Activated CD4-positive, alpha-beta memory T cell treated with anti-CD3 and anti-CD28 coated beads, Interleukin-2, amount 10 ng/mL, durations not matched to agents 7 days and 5 days (primary cell): ENCODE results near the gene FAM50A. TPM values are rescaled to one million over a fixed set of nuclear protein-coding genes. Genes with fewer than 3 reads are reported as not detected.

Source experiments
- CTCF ChIA-PET: fragments of 350-600 bp; sonication (Branson Sonifier 250); formaldehyde crosslinking; loops from one replicate; lab custom pipeline; 2021; ENCODE audit warnings: antibody characterized with exemption, inconsistent platforms; lab: Charles Lee
- POLR2A ChIA-PET: fragments of 350-600 bp; sonication (Branson Sonifier 250); formaldehyde crosslinking; loops from one replicate; lab custom pipeline; 2021; ENCODE audit warnings: antibody characterized with exemption; lab: Charles Lee
- DNase-seq: peaks from one replicate; pipeline ENCODE4 v3.0.0-alpha.2; 2020
- H3K27ac Mint-ChIP-seq: one replicate; pipeline ENCODE4 v1.8.0; 2021; ENCODE audit warnings: mild to moderate bottlenecking, mixed read lengths
- H3K27me3 Mint-ChIP-seq: one replicate; pipeline ENCODE4 v1.8.0; 2021; ENCODE audit warnings: mixed read lengths
- H3K36me3 Mint-ChIP-seq: one replicate; pipeline ENCODE4 v1.8.0; 2021; ENCODE audit warnings: low read depth, mixed read lengths
- H3K4me1 Mint-ChIP-seq: one replicate; pipeline ENCODE4 v1.8.0; 2021; ENCODE audit warnings: mixed read lengths
- H3K4me3 Mint-ChIP-seq: one replicate; pipeline ENCODE4 v1.8.0; 2021; ENCODE audit warnings: mild to moderate bottlenecking, mixed read lengths
- H3K9me3 Mint-ChIP-seq: one replicate; pipeline ENCODE4 v1.8.0; 2021; ENCODE audit warnings: mixed read lengths
- total RNA-seq, 2 experiments: library from RNA; stranded (reverse); gene quantifications; one replicate each; pipeline ENCODE4 v1.2.3, GENCODE V29; 2021

The FAM50A gene
- total RNA-seq, 2 experiments from 2014 or later: 62.4 to 65.4 TPM

- no peaks in the 10 kb centered on the region for H3K27me3 Mint-ChIP-seq
- ChIA-PET CTCF (no interaction called here), POLR2A (no interaction called here)
- peaks cover 13% of the 10 kb centered on the region for H3K36me3 Mint-ChIP-seq
- no peak for DNase-seq
- peaks cover 4% of the 10 kb centered on the region for H3K4me1 Mint-ChIP-seq
- H3K9me3 Mint-ChIP-seq: no peaks in the 10 kb centered on the region
- H3K27ac Mint-ChIP-seq: no peak overlapping the region
- H3K4me3 Mint-ChIP-seq: no peak overlapping the region
Observed at GRCh38 chrX:154464806-154465365, 20.9 kb downstream of the FAM50A start.

DNA sequence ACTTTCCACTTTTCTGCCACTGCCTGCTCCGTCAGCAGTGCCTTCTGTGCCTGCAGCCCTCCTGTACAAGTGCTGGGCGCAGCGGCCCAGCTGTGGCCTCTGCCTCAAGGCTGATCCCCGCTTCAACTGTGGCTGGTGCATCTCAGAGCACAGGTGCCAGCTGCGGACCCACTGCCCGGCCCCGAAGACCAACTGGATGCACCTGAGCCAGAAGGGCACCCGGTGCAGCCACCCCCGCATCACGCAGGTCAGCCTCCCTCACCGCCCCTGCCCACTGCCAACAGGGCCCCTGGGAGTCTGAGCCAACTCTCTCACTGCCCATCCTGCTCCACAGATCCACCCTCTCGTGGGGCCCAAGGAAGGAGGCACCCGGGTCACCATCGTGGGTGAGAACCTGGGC lies 21.7 kb downstream of the FAM50A start:
- Mint-ChIP-seq H3K36me3 (peaks cover 13% of the 10 kb centered on the region), H3K27me3 (no peaks in the 10 kb centered on the region), H3K4me3 (no peak overlapping the region), H3K9me3 (no peaks in the 10 kb centered on the region), H3K27ac (no peak overlapping the region), H3K4me1 (no peaks in the 10 kb centered on the region)
- CTCF ChIA-PET: no interaction called here
- DNase-seq: no peak
- POLR2A ChIA-PET: no interaction called here

- Mint-ChIP-seq H3K4me3 (no peak overlapping the region), H3K9me3 (no peaks in the 10 kb centered on the region), H3K36me3 (peaks cover 13% of the 10 kb centered on the region), H3K4me1 (no peaks in the 10 kb centered on the region), H3K27ac (no peak overlapping the region), H3K27me3 (no peaks in the 10 kb centered on the region)
- no peak for DNase-seq
- ChIA-PET POLR2A (no interaction called here), CTCF (no interaction called here)
Observed at GRCh38 chrX:154466036-154466435, 22.1 kb downstream of the FAM50A start.

DNA sequence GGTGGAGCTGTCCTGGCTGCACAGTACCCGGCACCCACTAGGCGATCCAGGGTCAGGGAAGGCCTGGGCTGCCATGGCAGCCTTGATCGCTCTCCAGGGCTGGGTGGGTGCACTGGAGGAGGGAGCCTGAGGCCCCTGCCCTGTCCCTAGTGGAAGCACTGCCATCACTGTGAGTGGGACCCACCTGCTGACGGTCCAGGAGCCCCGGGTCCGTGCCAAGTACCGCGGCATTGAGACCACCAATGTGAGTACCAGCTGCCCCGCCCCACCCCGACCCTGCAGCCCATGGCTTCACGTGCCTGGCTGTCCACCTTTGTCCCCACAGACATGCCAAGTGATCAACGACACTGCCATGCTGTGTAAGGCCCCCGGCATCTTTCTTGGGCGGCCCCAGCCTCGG lies 23.0 kb downstream of the FAM50A start:
- Mint-ChIP-seq H3K4me1 (no peaks in the 10 kb centered on the region), H3K4me3 (no peak overlapping the region)
- POLR2A ChIA-PET: no interaction called here

GRCh38 chrX:154467556-154467955 lies 23.6 kb downstream of the FAM50A start:
- no peaks in the 10 kb centered on the region for H3K9me3 Mint-ChIP-seq

More for the DNA sequence above, 23.0 kb downstream of the FAM50A start:
- no peaks in the 10 kb centered on the region for H3K9me3 Mint-ChIP-seq
- peaks cover 17% of the 10 kb centered on the region for H3K36me3 Mint-ChIP-seq
- DNase-seq: no peak
- CTCF ChIA-PET: no interaction called here
- no peak overlapping the region for H3K27ac Mint-ChIP-seq
- no peaks in the 10 kb centered on the region for H3K27me3 Mint-ChIP-seq

GRCh38 chrX:154468217-154468616 lies 24.3 kb downstream of the FAM50A start:
- Mint-ChIP-seq H3K4me3 (no peak overlapping the region), H3K4me1 (no peaks in the 10 kb centered on the region), H3K27me3 (no peaks in the 10 kb centered on the region), H3K36me3 (peaks cover 11% of the 10 kb centered on the region), H3K27ac (no peak overlapping the region), H3K9me3 (no peaks in the 10 kb centered on the region)
- DNase-seq: no peak
- ChIA-PET POLR2A (interaction anchor here (1.3 kb wide), 1 partner anchor 9 kb away, joined by 4 read pairs; no protein-coding TSS in a partner anchor), CTCF (no interaction called here)

More at GRCh38 chrX:154467556-154467955, 23.6 kb downstream of the FAM50A start:
- POLR2A ChIA-PET: interaction anchor here (1.3 kb wide), 1 partner anchor 9 kb away, joined by 4 read pairs; no protein-coding TSS in a partner anchor
- Mint-ChIP-seq H3K4me1 (no peaks in the 10 kb centered on the region), H3K27me3 (no peaks in the 10 kb centered on the region), H3K4me3 (no peak overlapping the region), H3K27ac (no peak overlapping the region), H3K36me3 (peaks cover 17% of the 10 kb centered on the region)
- CTCF ChIA-PET: no interaction called here
- DNase-seq: no peak

DNA sequence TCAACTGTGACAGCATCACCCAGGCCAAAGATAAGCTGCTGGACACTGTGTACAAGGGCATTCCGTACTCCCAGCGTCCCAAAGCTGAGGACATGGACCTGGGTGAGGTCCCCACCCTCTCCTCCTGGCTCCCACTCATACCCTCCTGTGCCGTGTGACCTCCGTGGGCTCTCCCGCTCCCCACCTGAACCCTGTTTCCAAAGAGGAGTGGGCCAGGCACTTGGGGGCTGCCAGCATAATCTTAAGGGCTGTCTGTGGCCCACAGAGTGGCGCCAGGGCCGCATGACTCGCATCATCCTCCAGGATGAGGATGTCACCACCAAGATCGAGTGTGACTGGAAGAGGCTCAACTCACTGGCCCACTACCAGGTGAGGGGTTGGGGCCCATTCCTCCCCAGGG lies 25.2 kb downstream of the FAM50A start:
- peaks cover 11% of the 10 kb centered on the region for H3K36me3 Mint-ChIP-seq
- H3K4me1 Mint-ChIP-seq: no peaks in the 10 kb centered on the region
- H3K27ac Mint-ChIP-seq: no peak overlapping the region
- H3K4me3 Mint-ChIP-seq: no peak overlapping the region
- ChIA-PET POLR2A (no interaction called here), CTCF (no interaction called here)
- no peak for DNase-seq
- H3K27me3 Mint-ChIP-seq: no peaks in the 10 kb centered on the region
- H3K9me3 Mint-ChIP-seq: no peaks in the 10 kb centered on the region

DNA sequence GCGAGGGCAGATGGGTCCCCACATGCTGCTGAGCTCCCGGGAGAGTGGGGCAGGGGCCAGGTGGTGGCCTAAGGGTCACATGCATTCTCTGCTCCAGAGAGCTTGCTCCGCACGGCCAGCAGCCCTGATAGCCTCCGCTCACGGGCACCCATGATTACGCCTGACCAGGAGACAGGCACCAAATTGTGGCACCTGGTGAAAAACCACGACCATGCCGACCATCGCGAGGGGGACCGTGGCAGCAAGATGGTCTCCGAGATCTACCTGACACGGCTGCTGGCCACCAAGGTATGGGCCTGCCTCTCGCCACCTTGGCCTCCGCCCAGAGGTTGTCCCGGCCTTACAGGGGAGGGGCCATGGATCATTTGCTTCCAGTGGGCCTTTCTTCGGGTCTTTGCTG lies 25.9 kb downstream of the FAM50A start:
- CTCF ChIA-PET: no interaction called here

GRCh38 chrX:154470434-154470833 lies 26.5 kb downstream of the FAM50A start:
- Mint-ChIP-seq H3K9me3 (no peaks in the 10 kb centered on the region), H3K27me3 (no peaks in the 10 kb centered on the region), H3K27ac (no peak overlapping the region), H3K4me3 (no peak overlapping the region), H3K4me1 (peaks cover under 1% of the 10 kb centered on the region), H3K36me3 (peaks cover 12% of the 10 kb centered on the region)
- ChIA-PET POLR2A (no interaction called here), CTCF (no interaction called here)
- no peak for DNase-seq

More for the DNA sequence above, 25.9 kb downstream of the FAM50A start:
- Mint-ChIP-seq H3K27ac (no peak overlapping the region), H3K4me1 (no peaks in the 10 kb centered on the region), H3K27me3 (no peaks in the 10 kb centered on the region), H3K36me3 (peaks cover 11% of the 10 kb centered on the region), H3K9me3 (no peaks in the 10 kb centered on the region), H3K4me3 (no peak overlapping the region)
- no peak for DNase-seq
- POLR2A ChIA-PET: no interaction called here

DNA sequence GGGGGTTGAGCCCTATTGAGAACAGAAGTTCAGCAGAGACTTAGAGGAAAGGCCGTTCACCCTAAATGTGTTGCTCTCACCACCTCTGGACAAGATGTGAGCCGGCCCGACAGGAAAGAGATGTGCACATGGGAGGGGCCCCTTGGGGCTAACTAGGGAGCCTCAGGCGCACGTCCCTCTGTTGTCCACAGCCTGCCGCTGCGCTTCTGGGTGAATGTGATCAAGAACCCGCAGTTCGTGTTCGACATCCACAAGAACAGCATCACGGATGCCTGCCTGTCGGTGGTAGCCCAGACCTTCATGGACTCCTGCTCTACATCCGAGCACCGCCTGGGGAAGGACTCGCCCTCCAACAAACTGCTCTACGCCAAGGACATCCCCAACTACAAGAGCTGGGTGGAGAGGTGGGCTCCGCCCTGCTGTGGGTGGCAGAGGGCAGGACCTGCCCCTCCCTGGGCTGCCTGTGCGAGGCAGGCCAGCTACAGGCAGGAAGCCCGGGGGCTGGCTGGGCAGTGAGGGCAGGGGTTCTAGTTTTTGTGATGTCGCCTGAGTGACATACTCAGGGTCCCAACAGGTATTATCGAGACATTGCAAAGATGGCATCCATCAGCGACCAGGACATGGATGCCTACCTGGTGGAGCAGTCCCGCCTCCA lies 27.1 kb downstream of the FAM50A start:
- no peaks in the 10 kb centered on the region for H3K27me3 Mint-ChIP-seq
- peaks cover 14% of the 10 kb centered on the region for H3K36me3 Mint-ChIP-seq
- H3K27ac Mint-ChIP-seq: no peak overlapping the region
- H3K4me3 Mint-ChIP-seq: no peak overlapping the region
- POLR2A ChIA-PET: no interaction called here
- CTCF ChIA-PET: no interaction called here
- peaks cover 3% of the 10 kb centered on the region for H3K4me1 Mint-ChIP-seq
- no peaks in the 10 kb centered on the region for H3K9me3 Mint-ChIP-seq
- no peak for DNase-seq

DNA sequence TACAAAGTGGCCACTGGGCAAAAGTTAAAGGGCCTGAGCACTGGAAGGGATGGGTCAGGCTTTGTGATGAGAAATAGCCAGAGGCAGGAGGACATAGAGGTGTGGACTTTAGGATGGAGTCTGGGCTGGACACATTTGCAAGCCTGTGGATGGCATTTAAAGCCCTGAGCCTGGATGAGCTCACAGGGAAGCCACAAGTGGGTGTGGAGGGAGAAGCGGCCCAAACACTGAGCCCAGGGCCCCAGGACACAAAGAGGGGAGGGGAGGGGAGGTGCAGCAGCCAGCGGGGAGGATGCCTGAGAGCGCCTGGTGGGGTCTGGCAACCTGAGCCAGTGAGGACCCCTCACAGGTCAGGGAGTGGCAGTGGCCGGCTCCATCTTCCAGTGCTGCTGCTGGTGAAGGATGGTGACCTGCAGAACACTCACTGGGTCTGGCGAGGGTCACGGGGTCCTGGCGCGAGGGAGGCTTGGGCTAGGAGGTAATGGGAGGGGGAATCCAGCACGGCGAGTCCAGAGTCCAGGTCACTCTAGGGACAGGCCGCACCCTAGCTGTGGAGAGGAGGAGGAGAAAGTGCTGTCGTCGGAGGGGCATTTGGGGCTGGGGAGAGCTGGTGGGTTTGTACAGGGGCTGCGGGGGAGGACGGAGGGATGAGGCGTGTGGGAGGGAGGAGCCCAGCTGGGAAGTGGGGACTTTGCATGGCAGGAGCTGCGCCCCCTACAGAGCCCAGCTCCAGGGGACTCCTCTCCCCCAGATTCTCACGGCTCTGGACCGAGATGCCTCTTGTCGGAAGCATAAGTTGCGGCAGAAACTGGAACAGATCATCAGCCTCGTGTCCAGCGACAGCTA lies 28.1 kb downstream of the FAM50A start:
- H3K27me3 Mint-ChIP-seq: no peaks in the 10 kb centered on the region
- DNase-seq: no peak
- H3K9me3 Mint-ChIP-seq: no peaks in the 10 kb centered on the region
- H3K4me3 Mint-ChIP-seq: no peak overlapping the region
- H3K27ac Mint-ChIP-seq: no peak overlapping the region
- H3K36me3 Mint-ChIP-seq: peaks cover 14% of the 10 kb centered on the region
- CTCF ChIA-PET: no interaction called here
- H3K4me1 Mint-ChIP-seq: peaks cover 7% of the 10 kb centered on the region
- POLR2A ChIA-PET: no interaction called here

GRCh38 chrX:154472685-154473632 lies 29.0 kb downstream of the FAM50A start:
- peaks cover 14% of the 10 kb centered on the region for H3K4me1 Mint-ChIP-seq
- ChIA-PET CTCF (no interaction called here), POLR2A (no interaction called here)
- no peak for DNase-seq
- no peak overlapping the region for H3K4me3 Mint-ChIP-seq
- H3K36me3 Mint-ChIP-seq: peaks cover 14% of the 10 kb centered on the region
- no peaks in the 10 kb centered on the region for H3K27me3 Mint-ChIP-seq
- no peaks in the 10 kb centered on the region for H3K9me3 Mint-ChIP-seq
- no peak overlapping the region for H3K27ac Mint-ChIP-seq
